Measurements from ENCODE around the gene DEPDC1B. TPM values are rescaled to one million over a fixed set of nuclear protein-coding genes. Genes with fewer than 3 reads are reported as not detected.

DEPDC1B gene
- 25.6 and 29.2 TPM in 2 replicates for total RNA-seq (2021)
- Bru-seq, nascent RNA, result percentile 85 among the genes with signal in this experiment
- percentile 69 among the genes with signal in this experiment for BruChase-seq, experiment 1, labeled RNA remaining after a 2-hour chase
- percentile 70 among the genes with signal in this experiment for BruChase-seq, experiment 2, labeled RNA remaining after a 6-hour chase
- long read RNA-seq, transcript DEPDC1B-201 (11 exons, 2,499 nt), result major isoform, 42 of 50 reads
- long read RNA-seq, partial matches to known transcripts, result 3 of 50 reads
- long read RNA-seq, other reads (novel, unspliced or antisense), result 4 of 50 reads

GRCh38 chr5:60699609-60700415 lies at the start of gene DEPDC1B:
DEPDC1B (minus strand) TSS chr5:60700166; CDS start chr5:60700093, 73 bp downstream.
- Histone ChIP-seq H3K79me2 (ENCODE audit: low read depth) (peaks cover 36% of the 10 kb centered on the region), H4K20me1 (ENCODE audit: insufficient read depth) (no peaks in the 10 kb centered on the region), H3K27me3 (ENCODE audit: insufficient read depth, low read depth) (no peaks in the 10 kb centered on the region), H3K9me2 (ENCODE audit: insufficient read depth) (no peaks in the 10 kb centered on the region), H3K36me3 (ENCODE audit: low read depth) (no peaks in the 10 kb centered on the region), H3K27ac (peak within 1 kb of the TSS; percentile 55), H2AFZ (peak within 1 kb of the TSS; percentile 95), H3K4me3 (peak within 1 kb of the TSS; percentile 76), H3K9me3 (ENCODE audit: insufficient read depth, low read depth) (no peaks in the 10 kb centered on the region), H3K4me2 (peak within 1 kb of the TSS; percentile 77), H3K4me1 (replicated peaks; ENCODE audit: insufficient read depth) (peaks cover 11% of the 10 kb centered on the region; the same call in 1 of the 2 replicates), H3F3A (ENCODE audit: insufficient read depth, low read depth) (0 out of 2 replicates have a peak, but pooled peaks cover 3% of the 10 kb centered on the region)
- ChIA-PET CTCF (interaction anchor here (0.6 to 1.0 kb wide), 5 partner anchors 16 to 386 kb away, joined by 3 to 15 read pairs (median 4); partner anchors contain the start of gene ELOVL7), POLR2A (ENCODE audit: unreplicated experiment) (interaction anchor here (0.5 to 0.6 kb wide), 3 partner anchors 14 to 1652 kb away, joined by 4 to 14 read pairs (median 5); no protein-coding TSS in a partner anchor)
- TF ChIP-seq EZH2 (IDR thresholded peaks at IDR 0.05; ENCODE audit: low read depth), result no peak
- TF ChIP-seq CTCF (conservative IDR thresholded peaks at IDR 0.05), result no peak; the same call in 1 of the 2 replicates
- intact Hi-C loops (cut with micrococcal nuclease; ENCODE audit: unreplicated experiment), result loop anchor here (1.0 kb wide), 1 partner anchor 144 kb away; the partner anchor contains the start of gene ELOVL7
- BruUV-seq (replicated peaks), result TSS peak; percentile 60
- DNase-seq, result peak; percentile 70 to 88

- H3K79me2 ChIP-seq (ENCODE audit: low read depth), result no peaks in the 10 kb centered on the region
- H3K4me1 ChIP-seq (replicated peaks; ENCODE audit: insufficient read depth), result no peaks in the 10 kb centered on the region
- no peaks in the 10 kb centered on the region for H4K20me1 ChIP-seq (ENCODE audit: insufficient read depth)
- no peaks in the 10 kb centered on the region for H3F3A ChIP-seq (ENCODE audit: insufficient read depth, low read depth)
- ChIA-PET POLR2A (ENCODE audit: unreplicated experiment) (no interaction called here), CTCF (no interaction called here)
- DNase-seq, result no peak
- no peaks in the 10 kb centered on the region for H3K27me3 ChIP-seq (ENCODE audit: insufficient read depth, low read depth)
- BruUV-seq (replicated peaks), result no TSS peak
- H3K4me2 ChIP-seq, result no peak overlapping the region
- TF ChIP-seq EZH2 (IDR thresholded peaks at IDR 0.05; ENCODE audit: low read depth) (no peak), CTCF (conservative IDR thresholded peaks at IDR 0.05) (no peak)
- H3K27ac ChIP-seq, result no peak overlapping the region
- H3K36me3 ChIP-seq (ENCODE audit: low read depth), result no peaks in the 10 kb centered on the region
- no peak overlapping the region for H2AFZ ChIP-seq
- H3K4me3 ChIP-seq, result no peak overlapping the region
- no peaks in the 10 kb centered on the region for H3K9me2 ChIP-seq (ENCODE audit: insufficient read depth)
- H3K9me3 ChIP-seq (ENCODE audit: insufficient read depth, low read depth), result no peaks in the 10 kb centered on the region
- intact Hi-C loops (cut with micrococcal nuclease; ENCODE audit: unreplicated experiment), result no loop called here
Observed at GRCh38 chr5:60744682-60745081, 44.7 kb upstream of the DEPDC1B start.

GRCh38 chr5:60743511-60744314 lies 43.7 kb upstream of the DEPDC1B start:
- POLR2A ChIA-PET (ENCODE audit: unreplicated experiment), result no interaction called here
- CTCF ChIA-PET, result no interaction called here
- no peak overlapping the region for H2AFZ ChIP-seq
- TF ChIP-seq EZH2 (IDR thresholded peaks at IDR 0.05; ENCODE audit: low read depth), result no peak
- TF ChIP-seq CTCF (conservative IDR thresholded peaks at IDR 0.05), result no peak
- intact Hi-C loops (cut with micrococcal nuclease; ENCODE audit: unreplicated experiment), result no loop called here
- no TSS peak for BruUV-seq (replicated peaks)
- no peak for DNase-seq
- H3K9me2 ChIP-seq (ENCODE audit: insufficient read depth), result no peaks in the 10 kb centered on the region
- no peak overlapping the region for H3K4me3 ChIP-seq
- H3K36me3 ChIP-seq (ENCODE audit: low read depth), result no peaks in the 10 kb centered on the region
- H3K27me3 ChIP-seq (ENCODE audit: insufficient read depth, low read depth), result no peaks in the 10 kb centered on the region
- no peaks in the 10 kb centered on the region for H3K9me3 ChIP-seq (ENCODE audit: insufficient read depth, low read depth)
- no peaks in the 10 kb centered on the region for H4K20me1 ChIP-seq (ENCODE audit: insufficient read depth)
- no peak overlapping the region for H3K4me2 ChIP-seq
- no peaks in the 10 kb centered on the region for H3K4me1 ChIP-seq (replicated peaks; ENCODE audit: insufficient read depth)
- no peaks in the 10 kb centered on the region for H3F3A ChIP-seq (ENCODE audit: insufficient read depth, low read depth)
- H3K27ac ChIP-seq, result no peak overlapping the region
- H3K79me2 ChIP-seq (ENCODE audit: low read depth), result no peaks in the 10 kb centered on the region
